Esophagus squamous epithelium (tissue), 4 donors: ENCODE measurements around the gene ARR3.

Experiments used
- CTCF ChIP-seq, 6 experiments: fragments of 450-650 bp in 4 of 6; fragments of 200-600 bp in 2 of 6; sonication (generic) in 2 of 6; IDR thresholded peaks; one replicate each; pipeline ENCODE4 v1.5.1; 2016 to 2019; ENCODE audit warnings: antibody characterized with exemption in 6 of 6, mild to moderate bottlenecking in 4 of 6, moderate library complexity in 4 of 6
- POLR2A ChIP-seq, 4 donors: fragments of 450-650 bp; IDR thresholded peaks; one replicate each; pipeline ENCODE4 v1.6.1; 2017; ENCODE audit warnings: antibody characterized with exemption in 4 of 4, mild to moderate bottlenecking in 4 of 4, moderate library complexity in 3 of 4

DNA sequence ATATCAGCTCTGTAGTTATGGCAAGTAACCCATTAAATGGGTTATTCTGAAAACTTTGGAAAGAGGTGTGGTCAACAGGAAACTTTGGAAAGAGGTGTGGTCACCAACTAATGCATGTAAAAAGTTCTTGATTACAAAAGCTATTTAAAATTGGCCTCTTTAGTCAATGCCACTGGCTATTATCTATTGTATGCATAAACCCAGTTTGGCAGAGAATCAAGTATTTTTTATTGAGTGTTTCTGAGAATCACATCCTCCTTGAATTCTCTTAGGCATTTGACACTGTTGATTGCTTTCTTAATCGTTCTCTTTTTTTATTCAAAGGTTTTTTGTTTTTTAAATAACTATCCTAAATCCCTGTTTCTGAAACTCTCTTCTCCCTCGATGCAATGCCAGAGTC is 15.6 kb upstream of the ARR3 start:
- TF ChIP-seq CTCF (IDR thresholded peaks at IDR 0.05) (no peak), POLR2A (IDR thresholded peaks at IDR 0.05) (no peak)
